ENCODE results near the gene SULT1C2. TPM values are rescaled to one million over a fixed set of nuclear protein-coding genes. Genes with fewer than 3 reads are reported as not detected.

Gene SULT1C2
- total and polyA plus RNA-seq, 2 of the 8 experiments (the other 6 are each of a cell fraction or from before 2014, with no cell fraction given) = 2.2 to 2.8 TPM

GRCh38 chr2:108260773-108261172 lies 27.9 kb upstream of the SULT1C2 start:
- no peaks in the 10 kb centered on the region for H3K79me1 ChIP-seq (ENCODE audit: low read depth, low read length)
- no peak overlapping the region for H2BK12ac ChIP-seq (ENCODE audit: low read depth, low read length)

More at GRCh38 chr2:108260773-108261172, 27.9 kb upstream of the SULT1C2 start:
- H3K14ac ChIP-seq (ENCODE audit: insufficient read length) = no peak overlapping the region
- H4K5ac ChIP-seq (ENCODE audit: insufficient read length, low read depth, low read length) = no peak overlapping the region
- H3K79me2 ChIP-seq (ENCODE audit: control insufficient read depth in 1 of 2, insufficient read depth in 2 of 2, low read length in 2 of 2) = no peaks in the 10 kb centered on the region
- no peaks in the 10 kb centered on the region for H3K4me1 ChIP-seq (replicated peaks in 1 of 4; ENCODE audit: control insufficient read depth in 3 of 4, insufficient read depth in 4 of 4, low read length in 3 of 4)
- H3K4me3 ChIP-seq (ENCODE audit: extremely low read depth in 1 of 4, insufficient read depth in 2 of 4, low read depth in 3 of 4, low read length in 4 of 4) = no peak overlapping the region
- CTCF ChIA-PET (ENCODE audit: partially characterized antibody) = no interaction called here
- H4K8ac ChIP-seq (ENCODE audit: extremely low read depth, insufficient read depth, low read length) = no peak overlapping the region
- no peaks in the 10 kb centered on the region for H3K23me2 ChIP-seq (ENCODE audit: low read depth, low read length)
- no peak overlapping the region for H2BK120ac ChIP-seq (replicated peaks; ENCODE audit: low read depth, low read length)
- no peaks in the 10 kb centered on the region for H3K36me3 ChIP-seq (ENCODE audit: control insufficient read depth in 2 of 4, insufficient read depth in 4 of 4, low read length in 3 of 4)
- H2BK20ac ChIP-seq (ENCODE audit: low read length) = no peak overlapping the region
- H3K9me3 ChIP-seq (ENCODE audit: insufficient read depth in 2 of 2, low read depth in 1 of 2, low read length in 1 of 2) = peaks cover 0 to 10% of the 10 kb centered on the region in 2 experiments; a peak in 2 of 4 replicates
- FAIRE-seq (no peak), DNase-seq (ENCODE audit: low read depth in 1 of 2, low spot score in 2 of 2) (no peak)
- H3K4ac ChIP-seq (replicated peaks; ENCODE audit: insufficient read length, low read depth, low read length) = no peak overlapping the region
- no peak overlapping the region for H2BK15ac ChIP-seq (ENCODE audit: low read length)
- H3K18ac ChIP-seq (ENCODE audit: extremely low read depth, low read length) = no peak overlapping the region
- H3K27me3 ChIP-seq (replicated peaks in 1 of 4; ENCODE audit: control insufficient read depth in 3 of 4, extremely low read depth in 1 of 4, insufficient read depth in 3 of 4, low read length in 3 of 4) = no peaks in the 10 kb centered on the region
- no peak overlapping the region for H3K23ac ChIP-seq (ENCODE audit: insufficient read length)
- no peak overlapping the region for H2AFZ ChIP-seq (ENCODE audit: low read length)
- H2BK5ac ChIP-seq (ENCODE audit: low read depth, low read length) = no peak overlapping the region
- no peak overlapping the region for H3K9ac ChIP-seq (replicated peaks in 1 of 4; ENCODE audit: extremely low read depth in 1 of 4, low read depth in 3 of 4, low read length in 3 of 4)
- H4K91ac ChIP-seq (replicated peaks; ENCODE audit: insufficient read length, low read length) = no peak overlapping the region
- H4K20me1 ChIP-seq (replicated peaks in 1 of 2; ENCODE audit: control insufficient read depth in 1 of 2, insufficient read depth in 2 of 2, low read length in 2 of 2) = no peaks in the 10 kb centered on the region
- H3K56ac ChIP-seq (replicated peaks; ENCODE audit: insufficient read length, low read depth, low read length) = no peak overlapping the region
- POLR2A ChIA-PET (ENCODE audit: partially characterized antibody) = no interaction called here
- no peak overlapping the region for H3K27ac ChIP-seq (ENCODE audit: low read depth, low read length)
- H3K4me2 ChIP-seq (ENCODE audit: insufficient read depth in 1 of 2, low read depth in 2 of 2, low read length in 2 of 2) = no peak overlapping the region
- TF ChIP-seq CEBPB (IDR thresholded peaks at IDR 0.05; ENCODE audit: low read depth, low read length) (no peak), TAF7 (optimal IDR thresholded peaks at IDR 0.05; ENCODE audit: borderline replicate concordance, low read depth, low read length) (no peak), JUN (IDR thresholded peaks at IDR 0.05; ENCODE audit: low read depth, low read length) (no peak), POU5F1 (IDR thresholded peaks at IDR 0.05; ENCODE audit: low read depth, low read length) (no peak), EGR1 (IDR thresholded peaks at IDR 0.05; ENCODE audit: borderline replicate concordance, low read depth, low read length) (no peak), MAFK (IDR thresholded peaks at IDR 0.05; ENCODE audit: low read depth, low read length) (no peak), SP2 (IDR thresholded peaks at IDR 0.05; ENCODE audit: low read length) (no peak), EP300 (IDR thresholded peaks at IDR 0.05; ENCODE audit: borderline replicate concordance in 1 of 2, low read depth in 2 of 2, low read length in 2 of 2) (no peak), FOSL1 (IDR thresholded peaks at IDR 0.05; ENCODE audit: insufficient read depth, low read depth, low read length) (no peak), POLR2AphosphoS5 (IDR thresholded peaks at IDR 0.05; ENCODE audit: low read depth, low read length) (no peak), RBBP5 (IDR thresholded peaks at IDR 0.05; ENCODE audit: borderline replicate concordance, low read depth, low read length) (no peak), TBP (IDR thresholded peaks at IDR 0.05; ENCODE audit: low read depth, low read length) (no peak)
- TF ChIP-seq, protein P1, sequence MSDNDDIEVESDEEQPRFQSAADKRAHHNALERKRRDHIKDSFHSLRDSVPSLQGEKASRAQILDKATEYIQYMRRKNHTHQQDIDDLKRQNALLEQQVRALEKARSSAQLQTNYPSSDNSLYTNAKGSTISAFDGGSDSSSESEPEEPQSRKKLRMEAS (IDR thresholded peaks at IDR 0.05) = no peak
- no peak overlapping the region for H2AK5ac ChIP-seq (ENCODE audit: low read depth, low read length)
- WGBS, 2 experiments (ENCODE audit: extremely low coverage in 1 of 2, insufficient coverage in 1 of 2, insufficient read length in 1 of 2, insufficient replicate concordance in 2 of 2, low coverage in 1 of 2, low lambda C conversion rate in 2 of 2, missing lambda C conversion rate in 1 of 2) = 95% methylated on average over 1 of the region's 1 CpG; no CpG with 5 or more reads in 1 of the 2 experiments

Measured in H1 (cell line).